Measurements from ENCODE around the gene ACTN1. TPM values are rescaled to one million over a fixed set of nuclear protein-coding genes. Genes with fewer than 3 reads are reported as not detected.

ACTN1 gene
- total and polyA plus RNA-seq, 10 of the 15 experiments (the other 5 are each of a cell fraction or from before 2014, with no cell fraction given) = 0.14 to 39.4 (median 2.6) TPM

GRCh38 chr14:68857516-68858070, 121.5 kb downstream of the ACTN1 start:
- POLR2A ChIA-PET = no interaction called here
- in situ Hi-C loops (cut with MboI) = no loop called here
- Histone ChIP-seq H4K20me1 (ENCODE audit: control insufficient read depth, insufficient read depth) (no peaks in the 10 kb centered on the region), H3K4me1 (ENCODE audit: control insufficient read depth, insufficient read depth, low read length) (no peaks in the 10 kb centered on the region; the same call in 1 of the 2 replicates), H3K27ac (ENCODE audit: control insufficient read depth, insufficient read depth) (no peak overlapping the region), H2AFZ (ENCODE audit: control insufficient read depth, low read depth, low read length) (no peak overlapping the region), H3K27me3 (replicated peaks in 1 of 2; ENCODE audit: control insufficient read depth in 2 of 2, insufficient read depth in 2 of 2, low read length in 1 of 2) (no peaks in the 10 kb centered on the region), H3K9ac (ENCODE audit: control insufficient read depth, insufficient read depth, low read length) (no peak overlapping the region), H3K36me3 (ENCODE audit: control insufficient read depth in 2 of 2, insufficient read depth in 2 of 2, low read length in 1 of 2) (no peaks in the 10 kb centered on the region), H3K79me2 (ENCODE audit: control insufficient read depth, insufficient read depth, low read length) (no peaks in the 10 kb centered on the region), H3K4me2 (ENCODE audit: control insufficient read depth, insufficient read depth) (no peak overlapping the region), H3K4me3 (no peak overlapping the region), H3K9me3 (replicated peaks; ENCODE audit: control insufficient read depth, insufficient read depth, low read length) (no peaks in the 10 kb centered on the region)
- BruUV-seq (replicated peaks) = no TSS peak
- RAD21 ChIA-PET (ENCODE audit: unreplicated experiment) = no interaction called here
- intact Hi-C loops (cut with micrococcal nuclease; ENCODE audit: unreplicated experiment) = no loop called here
- CTCF ChIA-PET = no interaction called here
- TF ChIP-seq NFIC (IDR thresholded peaks at IDR 0.05; ENCODE audit: low read depth, low read length) (no peak), TCF3 (IDR thresholded peaks at IDR 0.05; ENCODE audit: borderline replicate concordance, insufficient read depth, low read depth, low read length) (no peak), PAX8 (IDR thresholded peaks at IDR 0.05) (no peak), ZNF24 (IDR thresholded peaks at IDR 0.05) (no peak), BRCA1 (IDR thresholded peaks at IDR 0.05; ENCODE audit: low read depth, low read length) (no peak)
- SMC1A ChIA-PET (ENCODE audit: uncharacterized antibody, unreplicated experiment) = no interaction called here
- no peak for ATAC-seq
- WGBS (ENCODE audit: insufficient coverage, insufficient replicate concordance, low lambda C conversion rate, missing lambda C conversion rate) = 55% methylated on average over 5 of the region's 5 CpGs
- no peak for FAIRE-seq
- DNase-seq (ENCODE audit: low read depth, low spot score) = no peak

- Histone ChIP-seq H3K9ac (ENCODE audit: control insufficient read depth, insufficient read depth, low read length) (no peak overlapping the region), H3K4me3 (no peak overlapping the region), H3K36me3 (ENCODE audit: control insufficient read depth in 2 of 2, insufficient read depth in 2 of 2, low read length in 1 of 2) (no peaks in the 10 kb centered on the region), H3K9me3 (replicated peaks; ENCODE audit: control insufficient read depth, insufficient read depth, low read length) (no peaks in the 10 kb centered on the region), H4K20me1 (ENCODE audit: control insufficient read depth, insufficient read depth) (no peaks in the 10 kb centered on the region), H3K27ac (ENCODE audit: control insufficient read depth, insufficient read depth) (no peak overlapping the region), H3K4me2 (ENCODE audit: control insufficient read depth, insufficient read depth) (no peak overlapping the region), H3K79me2 (ENCODE audit: control insufficient read depth, insufficient read depth, low read length) (no peaks in the 10 kb centered on the region), H2AFZ (ENCODE audit: control insufficient read depth, low read depth, low read length) (no peak overlapping the region), H3K4me1 (ENCODE audit: control insufficient read depth, insufficient read depth, low read length) (no peaks in the 10 kb centered on the region; the same call in 1 of the 2 replicates), H3K27me3 (replicated peaks in 1 of 2; ENCODE audit: control insufficient read depth in 2 of 2, insufficient read depth in 2 of 2, low read length in 1 of 2) (no peaks in the 10 kb centered on the region)
- in situ Hi-C loops (cut with MboI) (no loop called here), intact Hi-C loops (cut with micrococcal nuclease; ENCODE audit: unreplicated experiment) (no loop called here)
- WGBS (ENCODE audit: insufficient coverage, insufficient replicate concordance, low lambda C conversion rate, missing lambda C conversion rate) = 47% methylated on average over 6 of the region's 6 CpGs
- POLR2A ChIA-PET = no interaction called here
- TF ChIP-seq ZNF384 (IDR thresholded peaks at IDR 0.05; ENCODE audit: borderline replicate concordance, low read depth, low read length) (no peak), ASH2L (IDR thresholded peaks at IDR 0.05; ENCODE audit: borderline replicate concordance, low read depth) (no peak)
- no peak for FAIRE-seq
- no peak for DNase-seq (ENCODE audit: low read depth, low spot score)
- CTCF ChIA-PET = no interaction called here
- no peak for ATAC-seq
- RAD21 ChIA-PET (ENCODE audit: unreplicated experiment) = no interaction called here
- BruUV-seq (replicated peaks) = no TSS peak
- SMC1A ChIA-PET (ENCODE audit: uncharacterized antibody, unreplicated experiment) = no interaction called here
These were observed 122.5 kb downstream of the ACTN1 start for GRCh38 chr14:68856572-68856971.

All from GM12878 (cell line).